Neural progenitor cell (in vitro differentiated cells): Measurements from ENCODE around the gene RAMP1.

Experiments used
- EZH2 ChIP-seq: fragments of 200-600 bp; sonication (generic); IDR thresholded peaks from 2 replicates; pipeline ENCODE4 v1.6.1; 2017; ENCODE audit warnings: antibody characterized with exemption, mild to moderate bottlenecking, moderate library complexity
- EZH2phosphoT487 ChIP-seq: fragments of 200-600 bp; sonication (generic); IDR thresholded peaks from 2 replicates; pipeline ENCODE4 v1.6.1; 2017; ENCODE audit warnings: antibody characterized with exemption
- TF ChIP-seq, protein P1 (sequence below): fragments of 200-600 bp; sonication (generic); IDR thresholded peaks from 2 replicates; pipeline ENCODE4 v1.5.1; 2017; ENCODE audit warnings: antibody characterized with exemption, mild to moderate bottlenecking

DNA sequence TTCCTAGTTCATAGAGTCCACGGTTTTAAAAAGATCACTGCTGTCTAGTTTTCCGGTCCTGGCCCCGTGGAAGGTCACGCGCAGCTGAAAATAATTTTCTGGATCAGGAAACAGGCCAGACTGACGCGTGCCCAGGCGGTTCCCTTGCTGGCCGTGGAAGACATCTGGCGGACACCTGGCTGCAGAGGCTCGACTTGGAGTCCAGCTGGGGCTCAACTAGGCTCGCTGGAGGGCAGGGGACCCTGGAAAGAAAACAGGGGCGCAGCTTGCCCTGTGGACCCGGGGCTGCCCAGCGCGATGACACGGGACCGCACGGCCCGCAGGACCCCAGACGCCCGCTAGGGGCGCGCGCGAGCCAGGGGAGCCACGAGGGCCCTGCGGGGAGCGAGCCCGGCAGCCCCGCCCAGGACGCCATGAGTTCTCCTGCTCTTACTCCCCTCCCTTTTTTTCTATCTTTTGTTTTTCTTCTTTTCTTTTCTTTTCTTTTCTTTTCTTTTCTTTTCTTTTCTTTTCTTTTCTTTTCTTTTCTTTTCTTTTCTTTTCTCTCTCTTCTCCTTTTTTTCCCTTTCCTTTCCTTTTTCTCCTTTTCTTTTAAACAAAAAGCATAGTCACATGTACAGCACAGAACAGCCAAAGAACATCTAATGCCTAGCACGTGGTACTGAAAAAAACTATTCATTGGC lies 64.2 kb downstream of the RAMP1 start:
- TF ChIP-seq, protein P1, sequence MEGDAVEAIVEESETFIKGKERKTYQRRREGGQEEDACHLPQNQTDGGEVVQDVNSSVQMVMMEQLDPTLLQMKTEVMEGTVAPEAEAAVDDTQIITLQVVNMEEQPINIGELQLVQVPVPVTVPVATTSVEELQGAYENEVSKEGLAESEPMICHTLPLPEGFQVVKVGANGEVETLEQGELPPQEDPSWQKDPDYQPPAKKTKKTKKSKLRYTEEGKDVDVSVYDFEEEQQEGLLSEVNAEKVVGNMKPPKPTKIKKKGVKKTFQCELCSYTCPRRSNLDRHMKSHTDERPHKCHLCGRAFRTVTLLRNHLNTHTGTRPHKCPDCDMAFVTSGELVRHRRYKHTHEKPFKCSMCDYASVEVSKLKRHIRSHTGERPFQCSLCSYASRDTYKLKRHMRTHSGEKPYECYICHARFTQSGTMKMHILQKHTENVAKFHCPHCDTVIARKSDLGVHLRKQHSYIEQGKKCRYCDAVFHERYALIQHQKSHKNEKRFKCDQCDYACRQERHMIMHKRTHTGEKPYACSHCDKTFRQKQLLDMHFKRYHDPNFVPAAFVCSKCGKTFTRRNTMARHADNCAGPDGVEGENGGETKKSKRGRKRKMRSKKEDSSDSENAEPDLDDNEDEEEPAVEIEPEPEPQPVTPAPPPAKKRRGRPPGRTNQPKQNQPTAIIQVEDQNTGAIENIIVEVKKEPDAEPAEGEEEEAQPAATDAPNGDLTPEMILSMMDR = peak; percentile 97
- TF ChIP-seq EZH2 (no peak), EZH2phosphoT487 (no peak)
